Karpas-422 (cell line): ENCODE measurements around the gene P2RY11. TPM values are rescaled to one million over a fixed set of nuclear protein-coding genes. Genes with fewer than 3 reads are reported as not detected.
A peak's percentile ranks its signal among the peaks of the same experiment; 100 is the strongest.

ENCODE experiments used
- DNase-seq: peaks from one replicate; pipeline ENCODE4 v3.0.0-alpha.2; 2015
- H2AFZ ChIP-seq: fragments of 200-600 bp; sonication (generic); 2 replicates; pipeline ENCODE4 v1.6.1; 2014; ENCODE audit warnings: antibody characterized with exemption, low read length, mixed read lengths
- H3K27ac ChIP-seq: fragments of 200-600 bp; sonication (generic); 2 replicates; pipeline ENCODE4 v1.5.1; 2014; ENCODE audit warnings: mild to moderate bottlenecking, low read length, moderate library complexity
- H3K27me3 ChIP-seq: fragments of 200-600 bp; sonication (generic); 2 replicates; pipeline ENCODE4 v1.6.1; 2014; ENCODE audit warnings: low read length, mixed read lengths
- H3K36me3 ChIP-seq: fragments of 200-600 bp; sonication (generic); 2 replicates; pipeline ENCODE4 v1.6.1; 2014; ENCODE audit warnings: low read length, mixed read lengths; ENCODE audit not compliant: insufficient read depth
- H3K4me1 ChIP-seq: fragments of 200-600 bp; sonication (generic); 2 replicates; pipeline ENCODE4 v1.6.1; 2014; ENCODE audit warnings: mild to moderate bottlenecking, low read length, mixed read lengths
- H3K4me2 ChIP-seq: fragments of 200-600 bp; sonication (generic); 2 replicates; pipeline ENCODE4 v1.6.1; 2014; ENCODE audit warnings: low read length, low read depth, mild to moderate bottlenecking; ENCODE audit not compliant: poor library complexity, severe bottlenecking
- H3K4me3 ChIP-seq: fragments of 200-600 bp; sonication (generic); 2 replicates; pipeline ENCODE4 v1.5.1; 2014; ENCODE audit warnings: mild to moderate bottlenecking, antibody characterized with exemption, low read length, mixed read lengths
- H3K79me2 ChIP-seq: fragments of 200-600 bp; sonication (generic); 2 replicates; pipeline ENCODE4 v1.6.1; 2014; ENCODE audit warnings: mild to moderate bottlenecking, low read length, mixed read lengths
- H3K9ac ChIP-seq: fragments of 200-600 bp; sonication (generic); 2 replicates; pipeline ENCODE4 v1.6.0; 2014; ENCODE audit warnings: low read length
- H3K9me2 ChIP-seq: fragments of 200-600 bp; sonication (generic), shearing (Covaris generic); replicated peaks from 2 replicates; pipeline ENCODE4 v1.6.0; 2014; ENCODE audit warnings: mild to moderate bottlenecking, low read length, moderate library complexity; ENCODE audit not compliant: insufficient read depth
- H3K9me3 ChIP-seq: fragments of 300-700, 200-600 bp; sonication (generic); 2 replicates; pipeline ENCODE4 v1.6.1; 2014; ENCODE audit warnings: low read length, mixed read lengths
- H4K20me1 ChIP-seq: fragments of 200-600 bp; sonication (generic); 2 replicates; pipeline ENCODE4 v1.6.1; 2014; ENCODE audit warnings: mild to moderate bottlenecking, antibody characterized with exemption, low read length, low read depth; ENCODE audit not compliant: insufficient read depth
- total RNA-seq: library from RNA; depleted of rRNA; stranded (reverse); fragments of >200 nt; shearing (Covaris generic); gene quantifications from 2 replicates; pipeline ENCODE4 v1.2.3, GENCODE V29; 2014; ENCODE audit warnings: low replicate concordance

Gene P2RY11
- total RNA-seq, 1 experiment from 2014 or later, result 1.7 TPM

DNA sequence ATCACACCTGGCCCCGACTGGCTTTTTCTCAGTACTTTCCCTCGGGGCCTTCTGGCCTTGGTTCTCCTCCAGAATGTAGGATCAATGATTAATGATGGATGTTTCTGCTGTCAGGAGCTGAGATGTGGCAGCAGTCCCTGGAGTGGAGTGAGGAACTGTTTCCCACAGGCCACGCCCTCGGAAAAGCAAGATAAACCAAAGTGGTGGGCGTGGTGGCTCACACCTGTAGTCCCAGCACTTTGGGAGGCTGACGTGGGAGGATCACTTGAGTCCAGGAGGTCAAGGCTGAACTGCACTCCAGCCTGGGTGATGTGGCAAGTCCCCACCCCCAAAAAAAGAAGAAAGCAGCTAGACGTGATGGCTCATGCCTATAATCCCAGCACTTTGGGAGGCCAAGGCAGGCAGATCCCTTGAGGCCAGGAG lies 32.5 kb upstream of the P2RY11 start:
- no peaks in the 10 kb centered on the region for H4K20me1 ChIP-seq
- H3K36me3 ChIP-seq, result no peaks in the 10 kb centered on the region
- H3K9me3 ChIP-seq, result peaks cover under 1% of the 10 kb centered on the region; the same call in 1 of the 2 replicates
- H3K4me1 ChIP-seq, result no peaks in the 10 kb centered on the region
- no peaks in the 10 kb centered on the region for H3K79me2 ChIP-seq
- no peak overlapping the region for H2AFZ ChIP-seq
- H3K9ac ChIP-seq, result no peak overlapping the region
- no peak overlapping the region for H3K4me2 ChIP-seq
- no peak overlapping the region for H3K4me3 ChIP-seq
- no peak for DNase-seq
- no peaks in the 10 kb centered on the region for H3K27me3 ChIP-seq
- no peaks in the 10 kb centered on the region for H3K9me2 ChIP-seq
- H3K27ac ChIP-seq, result no peak overlapping the region

GRCh38 chr19:10083911-10084310 lies 27.6 kb upstream of the P2RY11 start:
- H3K9me3 ChIP-seq, result no peaks in the 10 kb centered on the region
- H3K9ac ChIP-seq, result no peak overlapping the region
- H3K79me2 ChIP-seq, result peaks cover 13% of the 10 kb centered on the region; the same call in 1 of the 2 replicates
- no peak overlapping the region for H3K4me3 ChIP-seq
- H3K27me3 ChIP-seq, result no peaks in the 10 kb centered on the region
- H4K20me1 ChIP-seq, result 0 out of 2 replicates have a peak, but pooled peaks cover 2% of the 10 kb centered on the region
- H2AFZ ChIP-seq, result no peak overlapping the region
- DNase-seq, result no peak
- H3K36me3 ChIP-seq, result no peaks in the 10 kb centered on the region
- H3K4me2 ChIP-seq, result no peak overlapping the region
- no peaks in the 10 kb centered on the region for H3K9me2 ChIP-seq
- peaks cover 12% of the 10 kb centered on the region for H3K4me1 ChIP-seq
- no peak overlapping the region for H3K27ac ChIP-seq

GRCh38 chr19:10084803-10085202 lies 26.7 kb upstream of the P2RY11 start:
- Histone ChIP-seq H2AFZ (no peak overlapping the region), H3K4me2 (no peak overlapping the region), H3K27me3 (no peaks in the 10 kb centered on the region), H4K20me1 (0 out of 2 replicates have a peak, but pooled peaks cover 2% of the 10 kb centered on the region), H3K9me2 (no peaks in the 10 kb centered on the region), H3K9ac (no peak overlapping the region), H3K4me3 (no peak overlapping the region), H3K9me3 (no peaks in the 10 kb centered on the region), H3K27ac (no peak overlapping the region), H3K36me3 (no peaks in the 10 kb centered on the region), H3K79me2 (peaks cover 13% of the 10 kb centered on the region; the same call in 1 of the 2 replicates), H3K4me1 (peaks cover 12% of the 10 kb centered on the region)
- no peak for DNase-seq

- Histone ChIP-seq H4K20me1 (0 out of 2 replicates have a peak, but pooled peaks cover 2% of the 10 kb centered on the region), H3K27me3 (no peaks in the 10 kb centered on the region), H3K9ac (peak within 1 kb of the TSS; percentile 97), H3K36me3 (no peaks in the 10 kb centered on the region), H3K4me2 (peak within 1 kb of the TSS; percentile 99), H2AFZ (peak within 1 kb of the TSS; percentile 96), H3K9me2 (no peaks in the 10 kb centered on the region), H3K27ac (0 out of 2 replicates have a peak within 1 kb of the TSS, but pooled peaks have one; percentile 18), H3K4me1 (peaks cover 12% of the 10 kb centered on the region), H3K79me2 (peaks cover 13% of the 10 kb centered on the region; the same call in 1 of the 2 replicates), H3K9me3 (no peaks in the 10 kb centered on the region), H3K4me3 (peak within 1 kb of the TSS; percentile 100)
- peak; percentile 94 for DNase-seq
Observed at GRCh38 chr19:10085641-10086590, 25.6 kb upstream of the P2RY11 start, which contains the start of gene SHFL. Gene SHFL, plus strand, starts transcription at chr19:10086317. Its CDS starts 111 bp downstream, at chr19:10086428.

DNA sequence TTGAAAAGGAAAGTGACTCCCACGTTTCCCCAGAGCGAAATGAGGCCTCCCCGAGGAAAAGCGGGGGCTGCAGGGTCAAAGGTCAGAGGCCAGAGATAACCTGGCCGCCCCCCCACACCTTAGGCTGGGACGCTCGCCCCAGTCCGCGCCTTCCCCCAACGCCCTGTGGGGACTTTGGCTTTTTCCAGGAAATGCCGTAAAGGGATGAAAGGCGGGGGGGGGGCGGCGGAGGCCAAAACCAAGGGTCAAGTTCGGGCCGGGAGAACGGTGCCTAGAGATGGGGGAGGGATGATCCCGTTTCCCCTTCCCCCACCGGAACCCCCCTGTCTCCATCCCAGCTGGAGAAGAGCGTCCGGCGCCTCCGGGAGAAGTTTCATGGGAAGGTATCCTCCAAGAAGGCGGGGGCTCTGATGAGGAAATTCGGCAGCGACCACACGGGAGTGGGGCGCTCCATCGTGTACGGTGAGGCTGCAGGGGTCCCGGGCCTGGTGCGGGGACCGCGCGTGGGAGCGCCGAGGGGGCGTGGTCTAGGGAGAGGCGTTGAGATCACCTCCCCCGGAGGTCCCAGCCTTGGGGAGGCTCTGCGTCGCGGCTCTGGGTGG lies 24.8 kb upstream of the P2RY11 start:
- H3K27ac ChIP-seq, result 0 out of 2 replicates have a peak overlapping the region, but pooled peaks have one; percentile 18
- peak; percentile 58 for DNase-seq

GRCh38 chr19:10087296-10088061 lies 24.0 kb upstream of the P2RY11 start:
- no peaks in the 10 kb centered on the region for H3K36me3 ChIP-seq
- no peak overlapping the region for H3K27ac ChIP-seq
- H3K4me3 ChIP-seq, result peak overlapping the region; percentile 100
- no peak overlapping the region for H2AFZ ChIP-seq
- peaks cover 12% of the 10 kb centered on the region for H3K4me1 ChIP-seq
- 0 out of 2 replicates have a peak, but pooled peaks cover 2% of the 10 kb centered on the region for H4K20me1 ChIP-seq
- DNase-seq, result no peak
- peaks cover 13% of the 10 kb centered on the region; the same call in 1 of the 2 replicates for H3K79me2 ChIP-seq
- no peaks in the 10 kb centered on the region for H3K9me3 ChIP-seq
- H3K4me2 ChIP-seq, result peak overlapping the region; percentile 99
- no peaks in the 10 kb centered on the region for H3K27me3 ChIP-seq
- H3K9me2 ChIP-seq, result no peaks in the 10 kb centered on the region
- H3K9ac ChIP-seq, result peak overlapping the region; percentile 97

More for the DNA sequence above, 24.8 kb upstream of the P2RY11 start:
- Histone ChIP-seq H3K27me3 (no peaks in the 10 kb centered on the region), H3K9ac (peak overlapping the region; percentile 97), H3K4me2 (peak overlapping the region; percentile 99), H3K79me2 (peaks cover 13% of the 10 kb centered on the region; the same call in 1 of the 2 replicates), H3K4me3 (peak overlapping the region; percentile 100), H3K4me1 (peaks cover 12% of the 10 kb centered on the region), H3K36me3 (no peaks in the 10 kb centered on the region), H4K20me1 (0 out of 2 replicates have a peak, but pooled peaks cover 2% of the 10 kb centered on the region), H3K9me2 (no peaks in the 10 kb centered on the region), H2AFZ (peak overlapping the region; percentile 96; the same call in 1 of the 2 replicates), H3K9me3 (no peaks in the 10 kb centered on the region)

GRCh38 chr19:10088949-10089554 lies 22.4 kb upstream of the P2RY11 start:
- no peaks in the 10 kb centered on the region for H3K27me3 ChIP-seq
- no peak overlapping the region for H3K4me3 ChIP-seq
- no peaks in the 10 kb centered on the region for H3K9me3 ChIP-seq
- no peak overlapping the region for H2AFZ ChIP-seq
- peaks cover 12% of the 10 kb centered on the region for H3K4me1 ChIP-seq
- H3K27ac ChIP-seq, result no peak overlapping the region
- no peak overlapping the region for H3K4me2 ChIP-seq
- peaks cover 13% of the 10 kb centered on the region; the same call in 1 of the 2 replicates for H3K79me2 ChIP-seq
- DNase-seq, result no peak
- H4K20me1 ChIP-seq, result 0 out of 2 replicates have a peak, but pooled peaks cover 2% of the 10 kb centered on the region
- no peaks in the 10 kb centered on the region for H3K9me2 ChIP-seq
- H3K9ac ChIP-seq, result no peak overlapping the region
- H3K36me3 ChIP-seq, result no peaks in the 10 kb centered on the region
